Sigmoid colon (tissue), 4 donors: ENCODE results near the gene C11orf86.

Source experiments
- CTCF ChIP-seq, 4 experiments: fragments of 450-650 bp in 3 of 4; fragments of 200-600 bp in 1 of 4; IDR thresholded peaks; one replicate each; pipeline ENCODE4 v1.5.1; 2016 to 2019; ENCODE audit warnings: antibody characterized with exemption in 4 of 4, mild to moderate bottlenecking in 3 of 4, moderate library complexity in 2 of 4
- EP300 ChIP-seq, 4 donors: sonication (generic); formaldehyde crosslinking; IDR thresholded peaks; one replicate each; pipeline ENCODE4 v1.6.1; 2017; ENCODE audit warnings: antibody characterized with exemption in 4 of 4
- POLR2A ChIP-seq, 2 donors: fragments of 450-650 bp; IDR thresholded peaks; one replicate each; pipeline ENCODE4 v1.6.1; 2016; ENCODE audit warnings: antibody characterized with exemption in 2 of 2, mild to moderate bottlenecking in 2 of 2, moderate library complexity in 2 of 2
- POLR2AphosphoS5 ChIP-seq, 4 donors: sonication (generic); formaldehyde crosslinking; IDR thresholded peaks; one replicate each; pipeline ENCODE4 v1.6.1; 2017; ENCODE audit warnings: antibody characterized with exemption in 4 of 4

DNA sequence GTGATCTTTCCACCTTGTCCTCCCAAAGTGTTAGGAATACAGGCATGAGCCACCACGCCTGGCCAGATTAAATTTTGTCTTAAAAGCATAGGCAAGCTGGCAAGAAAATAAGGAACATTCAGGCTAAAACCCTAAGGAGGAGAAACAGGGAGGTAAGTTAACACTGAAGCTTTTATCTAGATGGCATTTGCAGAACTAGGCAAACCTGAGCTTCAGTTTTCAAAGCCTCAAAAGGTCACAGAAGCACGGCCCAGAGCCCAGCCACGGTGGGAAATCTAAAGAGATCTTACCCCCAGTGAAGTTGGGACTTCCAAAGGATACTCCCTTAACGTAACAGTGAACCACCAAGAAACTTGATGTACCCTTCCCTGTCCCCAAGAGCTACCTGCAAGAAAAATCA, 45.4 kb upstream of the C11orf86 start:
- TF ChIP-seq CTCF (IDR thresholded peaks at IDR 0.05) (no peak), POLR2A (IDR thresholded peaks at IDR 0.05) (no peak), POLR2AphosphoS5 (IDR thresholded peaks at IDR 0.05) (no peak), EP300 (IDR thresholded peaks at IDR 0.05) (no peak)
